Dermis microvascular lymphatic vessel endothelial cell (primary cell): ENCODE data around the gene BCR. TPM values are rescaled to one million over a fixed set of nuclear protein-coding genes. Genes with fewer than 3 reads are reported as not detected.
A peak's percentile ranks its signal among the peaks of the same experiment; 100 is the strongest.
"Not testable (repeated sequence)": the region's sequence is repeated elsewhere in the genome, so short reads cannot be mapped to it uniquely, and the experiment has no call there.

Experiments
- DNase-seq, 2 donors: peaks; one replicate each; pipeline versions ENCODE4 v3.0.0 to v3.0.0-alpha.2; 2010; ENCODE audit warnings: low read depth in 2 of 2
- total RNA-seq: library from RNA; depleted of rRNA; stranded (reverse); fragments of >200 nt; gene quantifications from 2 replicates; pipeline ENCODE4 v1.2.1, GENCODE V29; 2014

The BCR gene
- total RNA-seq, 1 donor from 2014 or later: 95.9 TPM

DNA sequence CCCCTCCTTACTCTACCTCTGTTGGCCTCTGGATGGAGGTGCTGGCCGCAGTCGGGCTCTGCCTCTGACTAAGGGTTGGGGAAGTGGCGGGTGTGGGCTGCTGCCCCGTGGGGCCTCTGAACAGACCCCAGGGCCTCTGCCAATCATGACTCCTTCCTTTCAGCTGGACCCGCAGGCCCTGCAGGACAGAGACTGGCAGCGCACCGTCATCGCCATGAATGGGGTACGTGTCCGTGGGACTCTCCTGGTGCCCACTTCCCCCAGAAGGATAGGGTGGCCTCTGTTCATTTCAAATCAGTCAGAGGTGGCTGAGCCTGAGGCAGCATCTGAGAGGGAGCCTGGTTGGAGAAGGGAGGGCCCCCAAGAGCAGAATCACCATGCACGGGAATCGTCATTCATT is 129.0 kb downstream of the BCR start:
- not testable (repeated sequence) for DNase-seq

DNA sequence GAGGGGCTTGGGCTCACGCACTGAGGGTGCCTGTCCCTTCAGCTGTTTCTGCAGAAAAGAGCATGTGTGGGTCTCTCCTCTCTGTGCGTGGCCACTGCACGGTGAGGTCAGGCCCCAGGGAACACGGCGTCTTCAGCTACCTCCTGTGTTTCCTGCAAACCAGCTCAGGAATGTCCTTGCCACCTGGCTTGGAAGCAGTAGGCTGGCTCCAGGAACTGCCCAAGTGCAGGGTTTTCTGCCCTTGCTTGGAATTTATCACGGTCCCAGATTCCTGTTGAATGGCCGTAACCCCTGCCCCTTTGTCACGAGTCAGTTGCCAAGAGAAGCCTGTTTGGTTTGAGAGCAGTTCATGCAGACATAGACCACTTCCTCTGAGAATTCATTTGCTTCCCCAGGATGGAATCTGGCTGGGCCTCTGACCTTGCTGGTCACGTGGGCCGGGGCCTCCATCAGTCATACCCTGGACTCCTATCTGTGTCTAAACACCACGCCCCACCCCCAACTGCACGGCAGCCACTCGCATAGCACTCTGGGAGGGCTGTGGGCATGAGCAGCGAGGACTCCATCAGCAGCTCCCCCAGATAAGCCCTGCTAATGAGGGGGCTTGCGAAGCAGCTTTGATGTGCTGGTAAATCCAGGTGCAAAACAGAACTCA is 130.3 kb downstream of the BCR start:
- DNase-seq: peak in 1 of 2 donors; percentile 75

DNA sequence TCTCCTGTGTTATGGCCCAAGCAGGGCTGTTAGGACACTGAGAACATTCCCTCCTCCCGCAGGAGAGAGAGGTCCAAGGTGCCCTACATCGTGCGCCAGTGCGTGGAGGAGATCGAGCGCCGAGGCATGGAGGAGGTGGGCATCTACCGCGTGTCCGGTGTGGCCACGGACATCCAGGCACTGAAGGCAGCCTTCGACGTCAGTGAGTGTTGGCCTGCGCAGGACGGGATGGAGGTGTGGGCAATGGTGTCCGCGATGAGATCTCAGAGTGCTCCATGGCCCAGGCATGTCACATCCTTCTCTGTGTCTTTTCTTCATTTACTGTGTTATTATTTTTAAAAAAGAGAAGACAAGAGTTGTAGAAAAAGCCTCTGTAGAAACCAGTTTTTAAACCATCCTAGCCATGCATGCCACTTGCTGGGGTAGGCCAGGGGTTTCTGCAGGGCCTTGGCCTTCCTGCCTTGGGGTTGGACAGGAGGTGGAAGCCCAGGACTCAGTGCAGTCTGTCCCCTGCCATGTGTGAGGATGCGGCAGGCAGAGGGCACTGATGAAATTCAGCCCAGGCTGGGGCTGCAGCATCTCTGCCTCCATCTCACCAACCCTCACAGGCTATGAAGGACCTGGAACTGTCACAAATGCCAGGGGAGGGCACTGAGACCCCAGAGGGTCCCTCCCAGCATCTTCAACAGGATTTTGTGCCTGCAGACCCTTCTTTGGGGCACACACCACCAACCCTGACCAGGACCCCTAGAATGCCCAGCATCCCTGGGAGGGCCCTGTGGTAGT is 131.5 kb downstream of the BCR start:
- not testable (repeated sequence) for DNase-seq

DNA sequence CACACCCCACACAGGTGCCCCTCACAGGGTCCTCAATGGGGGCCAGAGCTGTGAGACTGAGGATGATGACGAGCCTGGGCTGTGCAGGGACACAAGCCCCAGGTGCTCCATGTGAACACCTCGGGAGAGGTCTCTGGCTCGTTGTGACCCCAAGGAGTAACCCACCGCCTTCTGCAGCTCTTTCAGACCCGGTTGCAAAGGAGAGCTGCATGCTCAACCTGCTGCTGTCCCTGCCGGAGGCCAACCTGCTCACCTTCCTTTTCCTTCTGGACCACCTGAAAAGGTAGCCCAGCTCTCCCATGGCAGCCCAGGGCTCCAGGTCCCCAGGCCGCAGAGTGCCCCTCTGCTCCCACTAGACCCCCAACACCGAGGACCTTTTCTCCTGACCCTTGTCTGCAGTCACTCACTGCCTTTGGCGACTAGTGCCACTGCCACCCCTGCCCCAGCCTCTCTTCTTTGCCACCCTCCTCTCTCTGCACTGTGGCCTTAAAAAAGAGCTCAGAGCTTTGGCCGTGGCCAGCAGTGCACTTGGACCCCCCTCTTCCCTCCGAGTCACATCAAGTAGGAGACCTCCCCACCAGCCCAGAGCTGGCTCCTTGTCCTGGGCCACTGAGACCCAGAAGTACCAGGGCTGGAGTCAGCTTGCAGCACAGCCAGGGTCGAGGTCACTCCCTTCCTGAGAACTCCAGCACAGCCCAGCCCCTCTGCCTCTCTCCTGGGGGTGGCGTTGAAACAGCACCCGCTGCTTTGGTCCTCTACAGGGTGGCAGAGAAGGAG is 133.7 kb downstream of the BCR start:
- no peak for DNase-seq

DNA sequence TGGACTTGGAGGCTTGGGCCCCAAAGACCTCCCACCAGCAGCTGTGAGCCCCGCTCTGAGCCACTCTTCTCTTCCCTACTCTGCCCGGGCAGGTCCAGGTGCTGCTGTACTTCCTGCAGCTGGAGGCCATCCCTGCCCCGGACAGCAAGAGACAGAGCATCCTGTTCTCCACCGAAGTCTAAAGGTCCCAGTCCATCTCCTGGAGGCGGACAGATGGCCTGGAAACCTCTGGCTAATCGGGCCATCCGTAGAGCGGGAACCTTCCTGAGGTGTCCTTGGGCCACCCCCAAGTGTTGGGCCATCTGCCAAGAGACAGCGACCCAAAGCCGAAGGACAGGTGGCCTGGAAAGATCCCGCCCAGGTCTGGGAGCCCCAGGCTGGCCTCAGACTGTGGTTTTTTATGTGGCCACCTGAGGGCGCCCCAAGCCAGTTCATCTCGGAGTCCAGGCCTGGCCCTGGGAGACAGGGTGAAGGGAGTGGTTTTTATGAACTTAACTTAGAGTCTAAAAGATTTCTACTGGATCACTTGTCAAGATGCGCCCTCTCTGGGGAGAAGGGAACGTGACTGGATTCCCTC is 135.1 kb downstream of the BCR start:
- peak in 1 of 2 donors; percentile 39 for DNase-seq

DNA sequence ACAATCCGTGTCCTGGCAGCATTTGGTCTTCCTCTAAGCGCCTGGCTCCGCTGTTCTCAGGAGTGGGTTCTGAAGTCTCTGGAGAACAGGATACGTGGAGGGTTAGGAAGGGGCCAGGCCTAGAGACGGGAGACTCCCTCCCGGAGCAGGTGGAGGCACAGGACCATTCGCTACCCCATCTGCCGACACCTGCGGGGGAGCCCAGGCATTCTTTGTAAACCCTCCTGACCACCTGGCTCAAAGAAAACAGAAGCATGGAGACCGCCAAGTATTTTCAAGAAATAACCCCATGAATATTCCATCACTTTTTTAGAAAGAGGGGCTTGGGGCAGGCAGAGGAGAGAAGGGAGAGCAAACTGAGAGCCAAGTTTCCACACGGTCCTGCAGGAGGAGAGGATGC is 136.3 kb downstream of the BCR start:
- not testable (repeated sequence) for DNase-seq

DNA sequence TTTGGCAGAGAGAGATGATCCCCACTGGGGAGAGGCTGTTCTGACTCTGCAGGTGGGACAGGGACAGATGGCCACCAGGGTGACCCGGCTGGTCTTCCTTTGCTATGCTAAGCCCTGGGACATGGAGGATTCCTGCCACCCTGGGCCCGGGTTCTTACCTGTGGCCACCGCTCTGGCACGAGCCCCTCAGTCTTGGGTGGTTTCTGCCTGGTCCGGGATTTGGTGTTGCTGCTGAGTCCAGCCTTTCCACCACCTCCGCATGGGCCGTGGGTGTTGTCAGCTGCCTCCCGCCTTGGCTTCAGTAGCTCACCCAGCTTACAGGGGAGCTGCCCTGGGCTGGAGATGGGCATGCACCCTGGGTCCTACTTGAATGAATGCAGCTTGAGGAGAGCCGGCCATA is 138.0 kb downstream of the BCR start:
- not testable (repeated sequence) for DNase-seq

DNA sequence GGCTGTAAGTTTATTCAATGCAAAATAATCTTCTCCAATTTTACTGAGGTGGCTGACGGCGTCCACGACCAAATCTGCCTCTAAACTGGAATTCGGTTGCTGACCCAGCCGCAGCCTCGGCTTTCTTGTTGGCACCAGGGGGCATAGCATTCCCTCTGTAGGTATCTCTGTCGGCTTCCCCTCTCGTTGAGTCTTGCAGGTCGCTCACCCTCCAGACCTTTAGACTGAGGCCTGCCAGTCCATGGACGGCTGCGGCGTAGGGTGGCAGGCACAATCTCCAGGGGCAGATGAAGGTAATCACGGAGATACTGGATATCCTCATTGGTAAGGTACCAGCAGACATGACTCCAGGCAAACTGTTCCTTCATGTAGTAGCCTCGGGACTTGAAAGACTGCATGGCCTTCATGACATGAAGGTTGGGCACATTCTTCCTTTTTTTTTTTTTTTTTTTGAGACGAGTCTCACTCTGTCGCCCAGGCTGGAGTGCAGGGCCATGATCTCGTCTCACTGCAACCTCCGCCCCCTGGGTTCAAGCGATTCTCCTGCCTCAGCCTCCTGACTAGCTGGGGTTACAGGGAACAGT is 142.3 kb downstream of the BCR start:
- not testable (repeated sequence) for DNase-seq

DNA sequence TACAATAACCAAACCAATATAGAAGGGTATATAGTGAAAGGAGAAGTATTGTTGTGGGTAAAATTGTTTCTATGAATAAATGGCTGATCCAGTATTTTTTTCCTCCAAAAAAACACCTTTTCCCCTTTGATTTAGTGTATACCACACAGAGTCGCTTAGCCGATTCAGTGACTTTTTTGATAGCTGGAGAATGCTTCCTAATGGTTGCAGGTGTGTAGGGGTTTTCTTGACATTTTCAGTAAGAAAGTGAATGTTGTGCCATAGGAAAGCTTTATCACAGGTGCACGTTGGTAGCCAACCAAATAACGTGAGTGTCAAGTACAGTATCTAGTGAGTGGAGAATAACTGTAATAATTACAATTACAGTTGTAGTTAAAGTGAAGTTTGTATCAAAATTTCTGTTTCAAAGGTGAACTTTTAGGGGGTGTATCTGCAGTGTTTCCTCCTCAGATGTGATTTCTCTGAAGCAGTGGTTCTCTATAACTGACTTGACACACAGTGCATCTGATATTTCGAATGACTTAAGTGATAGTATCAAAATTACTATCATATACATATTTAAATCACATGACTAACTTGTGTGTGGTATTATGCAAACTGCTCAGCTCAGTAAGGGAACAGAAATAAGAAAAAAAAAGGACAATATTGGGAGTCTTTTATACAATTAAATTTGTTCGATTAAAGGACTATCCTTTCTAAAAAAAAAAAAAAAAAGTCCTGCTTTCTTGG is 143.8 kb downstream of the BCR start:
- not testable (repeated sequence) for DNase-seq

DNA sequence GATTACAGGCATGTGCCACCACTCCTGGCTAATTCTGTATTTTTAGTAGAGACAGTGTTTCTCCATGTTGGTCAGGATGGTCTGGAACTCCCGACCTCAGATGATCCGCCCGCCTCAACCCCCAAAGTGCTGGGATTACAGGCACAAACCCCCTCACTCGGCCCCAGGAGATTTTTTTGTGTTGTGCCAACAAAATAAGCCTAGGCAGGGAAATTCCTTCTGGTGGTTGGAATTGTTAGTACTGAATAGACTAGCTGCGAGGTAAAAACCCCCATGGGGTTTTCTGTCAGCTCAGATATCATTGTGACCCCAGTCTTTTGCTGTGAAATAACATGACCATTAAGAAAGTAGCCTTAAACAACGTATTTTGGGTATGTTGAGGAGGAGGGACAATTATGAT is 144.9 kb downstream of the BCR start:
- no peak for DNase-seq

DNA sequence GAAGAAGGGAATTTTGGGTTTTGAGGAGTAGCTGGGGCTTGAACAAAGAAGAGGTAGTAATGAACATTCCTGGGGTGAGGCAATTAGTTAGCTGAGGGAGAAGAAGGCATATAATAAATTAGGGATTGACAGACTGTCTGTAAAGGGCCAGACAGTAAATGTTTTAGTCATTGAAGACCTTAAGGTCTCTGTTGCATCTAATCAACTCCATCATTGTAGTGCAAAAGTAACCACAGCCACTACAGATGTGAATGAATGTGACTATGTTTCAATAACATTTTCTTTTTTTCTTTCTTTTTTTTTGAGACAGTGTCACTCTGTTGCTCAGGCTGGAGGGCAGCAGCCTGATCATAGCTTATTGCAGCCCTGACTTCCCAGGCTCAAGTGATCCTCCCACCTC is 153.5 kb downstream of the BCR start:
- DNase-seq: not testable (repeated sequence)

DNA sequence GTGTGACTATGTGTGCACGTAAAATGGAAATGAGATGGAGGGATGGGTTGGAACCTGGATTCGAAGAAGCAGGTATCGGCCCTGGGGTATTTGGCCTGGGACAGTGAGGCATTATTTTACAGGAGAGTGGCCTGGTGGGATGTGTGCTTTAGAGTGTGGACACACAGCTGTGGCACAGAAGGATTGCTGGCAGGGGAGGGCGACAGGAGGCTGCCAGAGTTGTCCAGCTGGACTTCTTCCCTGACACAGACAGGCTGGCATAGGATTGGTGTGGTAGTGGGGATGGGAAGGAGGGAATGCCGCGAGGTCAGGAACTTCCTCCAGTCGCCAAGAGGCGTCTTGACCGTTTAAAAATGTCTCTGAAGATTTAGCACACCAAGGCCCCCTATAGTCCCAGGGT is 157.4 kb downstream of the BCR start:
- not testable (repeated sequence) for DNase-seq

DNA sequence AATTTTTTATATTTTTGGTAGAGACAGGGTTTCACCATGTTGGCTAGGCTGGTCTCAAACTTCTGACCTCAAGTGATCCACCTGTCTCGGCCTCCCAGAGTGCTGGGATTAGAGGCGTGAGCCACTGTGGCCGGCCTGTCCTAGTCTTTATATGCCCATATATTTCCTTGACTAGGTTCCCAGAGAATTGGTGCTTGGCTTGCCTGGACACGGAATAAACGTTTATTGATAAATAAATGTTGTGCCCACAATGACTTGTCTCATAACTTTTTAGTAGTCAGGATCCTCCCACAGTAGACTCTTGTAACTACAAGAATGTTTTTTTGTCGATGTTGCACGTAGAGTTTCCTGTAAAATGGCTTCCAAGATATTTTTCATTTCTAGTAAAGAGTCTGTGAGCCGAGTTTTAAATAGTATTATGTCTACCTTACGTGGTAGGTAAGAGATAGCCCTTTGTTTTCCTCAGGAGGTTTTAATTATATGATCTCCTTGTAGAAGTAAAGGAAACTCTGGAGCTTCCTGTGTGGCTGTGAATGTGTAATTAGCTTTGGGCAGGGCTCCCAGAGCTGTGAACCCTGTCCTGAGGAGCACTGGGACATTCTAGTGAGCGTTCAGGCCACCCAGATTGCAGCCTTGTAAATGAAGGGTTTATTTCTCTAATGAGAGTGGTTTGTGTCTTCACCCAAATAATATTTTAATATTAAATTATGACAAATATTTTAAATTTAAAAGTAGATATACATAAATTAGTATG is 161.8 kb downstream of the BCR start:
- not testable (repeated sequence) for DNase-seq

DNA sequence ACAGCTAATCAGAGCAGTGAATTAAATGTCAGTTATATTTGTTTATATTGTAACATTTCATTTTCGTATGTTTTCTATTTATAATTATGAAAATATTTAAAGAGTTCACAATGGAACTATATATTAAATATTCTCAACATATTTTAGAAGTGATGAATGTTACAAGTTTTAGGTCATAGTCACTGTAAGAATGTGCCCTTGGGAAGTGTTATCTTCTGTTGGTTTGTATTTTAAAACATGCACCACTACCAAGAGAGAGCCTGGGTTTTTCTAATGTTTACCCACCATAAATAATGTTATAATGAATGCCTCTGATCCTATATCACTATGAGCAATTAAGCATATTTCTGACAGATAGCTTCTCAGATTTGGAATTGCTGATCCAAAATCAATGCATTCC is 171.0 kb downstream of the BCR start:
- no peak for DNase-seq

DNA sequence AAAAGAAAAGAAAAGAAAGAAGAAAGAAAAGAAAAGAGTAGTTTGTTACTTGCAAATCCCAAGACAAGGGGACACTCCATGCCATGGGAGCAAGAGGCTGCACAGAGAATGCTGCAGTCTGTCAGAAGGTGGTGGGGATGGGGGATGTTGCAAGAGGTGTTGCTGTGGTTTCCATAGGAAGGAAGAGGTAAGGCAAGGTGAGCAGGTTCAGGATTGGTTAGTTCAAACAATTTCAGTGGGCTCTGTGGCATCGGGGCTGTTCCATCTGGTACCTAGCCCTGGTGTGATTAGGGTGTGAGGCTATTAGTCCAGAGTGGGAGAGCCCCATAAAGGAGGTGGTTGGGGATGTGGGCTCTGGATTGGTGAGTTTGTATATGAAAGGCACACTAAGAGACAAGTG is 172.7 kb downstream of the BCR start:
- no peak for DNase-seq

DNA sequence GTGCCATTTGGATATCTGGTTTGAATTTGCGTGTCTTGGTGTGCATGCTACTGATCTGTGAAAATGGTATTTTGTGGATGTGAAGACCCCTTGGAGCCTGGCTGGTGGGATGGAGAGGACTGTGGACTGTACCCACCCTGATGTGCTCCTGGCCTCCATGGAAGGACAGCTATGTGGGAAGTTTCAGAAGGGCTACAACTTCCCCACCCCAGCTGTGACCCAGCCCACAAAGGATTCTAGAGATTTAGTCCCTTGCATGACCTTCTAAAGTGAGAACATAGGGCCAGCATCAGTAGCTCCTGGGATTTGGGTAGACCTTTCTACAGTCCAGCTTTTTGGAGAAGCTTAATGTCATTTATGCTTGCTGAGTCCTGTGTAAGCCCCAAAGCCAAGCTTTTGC is 173.4 kb downstream of the BCR start:
- no peak for DNase-seq

DNA sequence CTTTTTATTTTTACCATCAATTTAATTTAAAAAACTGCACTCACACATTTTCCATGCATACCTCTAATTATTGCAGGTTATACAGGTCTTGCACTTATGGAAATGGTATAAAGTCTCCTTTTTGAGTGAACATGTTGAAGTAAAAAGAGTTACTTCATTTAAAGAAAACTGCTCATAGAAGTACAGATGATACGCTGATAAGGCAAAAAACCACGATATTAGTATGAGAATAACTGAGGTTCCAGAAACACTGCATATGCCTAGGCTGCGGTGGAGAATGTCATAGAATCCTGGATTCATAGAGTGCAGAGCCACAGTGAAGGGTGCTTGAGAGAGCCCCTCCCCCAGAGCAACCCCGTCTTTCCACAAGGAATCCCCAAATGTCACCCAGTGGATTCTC is 175.8 kb downstream of the BCR start:
- DNase-seq: no peak

DNA sequence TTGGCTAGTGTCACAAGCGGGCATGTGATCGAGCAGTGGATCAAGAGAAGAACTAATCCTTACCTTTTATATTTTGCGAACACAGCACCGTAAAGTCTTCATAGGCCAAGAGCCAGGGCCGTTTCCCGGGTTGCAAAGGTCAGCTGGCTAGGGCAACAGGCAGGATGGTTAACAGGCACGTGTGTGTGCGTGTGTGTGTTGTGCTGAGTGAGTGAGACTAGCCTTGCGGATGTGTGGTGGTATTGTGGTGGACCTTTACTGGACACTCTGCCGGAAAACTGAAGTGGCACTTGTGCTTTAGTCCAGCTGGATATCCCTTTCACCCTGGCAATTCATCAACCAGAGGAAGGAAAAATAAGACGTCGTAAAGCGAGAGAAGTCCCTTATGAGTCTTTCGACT is 176.7 kb downstream of the BCR start:
- peak; percentile 50 to 54 for DNase-seq

DNA sequence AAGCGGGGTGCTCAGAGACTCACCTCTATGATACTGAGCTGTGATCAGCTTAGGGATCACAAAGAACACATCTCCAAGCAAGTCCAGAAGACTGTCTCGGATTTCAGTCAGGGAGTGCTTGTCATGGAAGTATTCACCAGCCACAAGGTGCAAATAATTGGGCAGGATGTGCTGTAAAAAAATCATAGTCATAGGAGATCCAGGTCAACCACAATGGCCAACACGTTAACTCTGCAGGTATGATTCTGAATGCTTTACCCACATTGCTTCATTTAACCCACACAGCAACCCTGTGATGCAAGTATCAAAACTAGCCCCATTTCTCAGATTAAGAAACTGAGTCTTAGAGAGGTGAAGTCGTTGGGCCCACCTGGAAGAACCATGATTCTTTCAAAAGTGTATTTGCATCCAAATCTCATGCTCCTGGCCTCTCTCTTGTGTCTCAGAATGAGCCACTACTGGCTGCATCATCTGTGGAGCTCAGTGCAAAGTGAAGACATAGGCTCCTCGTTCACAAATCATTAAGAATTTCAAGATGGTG is 179.3 kb downstream of the BCR start:
- DNase-seq: no peak

DNA sequence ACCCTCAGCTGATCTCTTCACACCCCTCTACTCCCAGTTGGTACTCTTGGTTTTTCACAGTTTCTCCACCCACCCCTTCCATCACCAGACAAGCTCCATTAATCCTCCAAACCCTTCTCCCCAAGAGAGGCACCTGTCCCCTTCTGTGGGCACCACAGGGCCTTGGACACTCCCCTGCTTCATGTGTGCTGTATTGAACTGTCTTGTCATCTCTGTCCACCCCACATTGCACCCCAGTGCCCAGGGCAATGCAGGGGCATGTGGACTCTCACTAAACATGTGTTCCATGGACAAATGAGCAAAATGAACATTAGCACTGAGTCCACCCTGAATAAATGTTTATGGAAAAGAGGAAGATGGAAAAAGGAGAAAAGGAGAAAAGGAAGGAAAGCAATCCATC is 181.4 kb downstream of the BCR start:
- no peak for DNase-seq
